Measurements from ENCODE around the gene PNMA8A. TPM values are rescaled to one million over a fixed set of nuclear protein-coding genes. Genes with fewer than 3 reads are reported as not detected.

The PNMA8A gene
- total RNA-seq, 4 donors from 2014 or later = 0.20 to 0.68 (median 0.64) TPM; not detected in 1

- in situ Hi-C loops (cut with MboI; ENCODE audit: low pct_ligation_motif_present in 1 of 4, low pct_unique_long_range_greater_than_20kb in 1 of 4, low sequenced_read_pairs in 3 of 4) (no loop called here), intact Hi-C loops (cut with DNase I; ENCODE audit: low total_unique reads) (no loop called here)
- H3K4me3 ChIP-seq = no peak overlapping the region
- no peak for DNase-seq
- no peak overlapping the region for H3K27ac ChIP-seq
- WGBS, 2 donors (ENCODE audit: low coverage in 1 of 2) = 54 to 65% methylated on average over 3 of the region's 3 CpGs
- peaks cover 0 to 8% (median 0%) of the 10 kb centered on the region in 4 donors for H3K4me1 ChIP-seq
- H3K36me3 ChIP-seq = no peaks in the 10 kb centered on the region
- H3K27me3 ChIP-seq = peaks cover 12% of the 10 kb centered on the region
- H3K9me3 ChIP-seq = no peaks in the 10 kb centered on the region
- no peak for TF ChIP-seq EP300 (IDR thresholded peaks at IDR 0.05; ENCODE audit: low read depth)
- no peak for TF ChIP-seq CTCF (IDR thresholded peaks at IDR 0.05)
- no peak for TF ChIP-seq POLR2A (IDR thresholded peaks at IDR 0.05)
- TF ChIP-seq POLR2AphosphoS5 (IDR thresholded peaks at IDR 0.05) = no peak
These were observed 17.1 kb downstream of the PNMA8A start for GRCh38 chr19:46454244-46454643.

DNA sequence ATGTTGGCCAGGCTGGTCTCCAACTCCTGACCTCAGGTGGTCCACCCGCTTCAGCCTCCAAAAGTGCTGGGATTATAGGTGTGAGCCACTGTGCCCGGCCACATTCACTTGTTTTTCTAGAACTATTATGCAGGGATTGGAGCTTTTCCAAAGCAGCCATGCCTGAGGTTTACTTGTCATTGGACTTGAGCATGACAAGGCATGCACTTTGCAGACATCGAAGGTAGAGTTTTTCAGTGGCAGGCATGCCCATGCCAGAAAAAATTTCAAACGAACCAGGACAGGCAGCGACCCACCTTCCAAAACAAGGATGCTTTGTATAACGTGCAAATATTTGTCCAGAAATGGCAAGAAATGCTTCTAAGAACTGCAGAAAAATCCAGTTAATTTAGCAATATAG, 17.7 kb downstream of the PNMA8A start:
- DNase-seq = no peak
- Histone ChIP-seq H3K36me3 (no peaks in the 10 kb centered on the region), H3K4me3 (no peak overlapping the region), H3K9me3 (no peaks in the 10 kb centered on the region), H3K27ac (no peak overlapping the region), H3K27me3 (peaks cover 12% of the 10 kb centered on the region), H3K4me1 (peaks cover 0 to 8% (median 0%) of the 10 kb centered on the region in 4 donors)
- intact Hi-C loops (cut with DNase I; ENCODE audit: low total_unique reads) (no loop called here), in situ Hi-C loops (cut with MboI; ENCODE audit: low pct_ligation_motif_present in 1 of 4, low pct_unique_long_range_greater_than_20kb in 1 of 4, low sequenced_read_pairs in 3 of 4) (no loop called here)
- 64 to 70% methylated on average over 4 to 6 of the region's 6 CpGs for WGBS, 2 donors (ENCODE audit: low coverage in 1 of 2)
- no peak for TF ChIP-seq POLR2AphosphoS5 (IDR thresholded peaks at IDR 0.05)
- no peak for TF ChIP-seq POLR2A (IDR thresholded peaks at IDR 0.05)
- no peak for TF ChIP-seq EP300 (IDR thresholded peaks at IDR 0.05; ENCODE audit: low read depth)

DNA sequence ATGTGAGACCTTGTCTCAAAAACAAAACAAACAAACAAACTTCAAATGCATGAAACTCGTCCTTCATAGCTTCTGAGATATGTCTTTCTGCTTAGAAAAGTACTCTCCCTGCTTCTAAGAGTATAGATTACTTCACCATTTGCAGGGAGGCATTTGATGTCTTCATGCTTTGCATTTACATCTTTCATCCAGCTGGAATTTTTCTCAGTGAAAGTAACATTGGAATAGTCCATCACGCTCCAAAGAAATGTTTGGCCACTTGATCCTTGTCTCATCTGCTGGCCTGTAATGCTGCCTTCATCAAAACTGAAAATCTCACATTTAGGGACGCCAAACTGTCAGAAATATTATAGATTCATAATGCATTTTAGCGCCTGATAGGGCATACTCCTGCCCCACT, 19.2 kb downstream of the PNMA8A start:
- no peak for TF ChIP-seq POLR2A (IDR thresholded peaks at IDR 0.05)
- TF ChIP-seq CTCF (IDR thresholded peaks at IDR 0.05) = no peak
- TF ChIP-seq POLR2AphosphoS5 (IDR thresholded peaks at IDR 0.05) = no peak
- in situ Hi-C loops (cut with MboI; ENCODE audit: low pct_ligation_motif_present in 1 of 4, low pct_unique_long_range_greater_than_20kb in 1 of 4, low sequenced_read_pairs in 3 of 4) (no loop called here), intact Hi-C loops (cut with DNase I; ENCODE audit: low total_unique reads) (no loop called here)
- Histone ChIP-seq H3K9me3 (no peaks in the 10 kb centered on the region), H3K27me3 (peaks cover 10% of the 10 kb centered on the region), H3K4me1 (peaks cover 0 to 8% (median 0%) of the 10 kb centered on the region in 4 donors), H3K27ac (no peak overlapping the region), H3K36me3 (no peaks in the 10 kb centered on the region), H3K4me3 (no peak overlapping the region)
- 20 to 47% methylated on average over 3 to 4 of the region's 4 CpGs for WGBS, 2 donors (ENCODE audit: low coverage in 1 of 2)
- no peak for DNase-seq

GRCh38 chr19:46451352-46451751, 20.0 kb downstream of the PNMA8A start:
- no peak overlapping the region for H3K27ac ChIP-seq
- intact Hi-C loops (cut with DNase I; ENCODE audit: low total_unique reads) (no loop called here), in situ Hi-C loops (cut with MboI; ENCODE audit: low pct_ligation_motif_present in 1 of 4, low pct_unique_long_range_greater_than_20kb in 1 of 4, low sequenced_read_pairs in 3 of 4) (no loop called here)
- peaks cover 9% of the 10 kb centered on the region for H3K27me3 ChIP-seq
- DNase-seq = no peak
- no peak overlapping the region for H3K4me3 ChIP-seq
- WGBS, 2 donors (ENCODE audit: low coverage in 1 of 2) = 70 to 84% methylated on average over 2 to 6 of the region's 6 CpGs
- no peaks in the 10 kb centered on the region for H3K9me3 ChIP-seq
- H3K36me3 ChIP-seq = no peaks in the 10 kb centered on the region
- peaks cover 0 to 4% (median 0%) of the 10 kb centered on the region in 4 donors for H3K4me1 ChIP-seq
- TF ChIP-seq EP300 (IDR thresholded peaks at IDR 0.05; ENCODE audit: low read depth) (no peak), CTCF (IDR thresholded peaks at IDR 0.05) (no peak), POLR2A (IDR thresholded peaks at IDR 0.05) (no peak), POLR2AphosphoS5 (IDR thresholded peaks at IDR 0.05) (no peak)

DNA sequence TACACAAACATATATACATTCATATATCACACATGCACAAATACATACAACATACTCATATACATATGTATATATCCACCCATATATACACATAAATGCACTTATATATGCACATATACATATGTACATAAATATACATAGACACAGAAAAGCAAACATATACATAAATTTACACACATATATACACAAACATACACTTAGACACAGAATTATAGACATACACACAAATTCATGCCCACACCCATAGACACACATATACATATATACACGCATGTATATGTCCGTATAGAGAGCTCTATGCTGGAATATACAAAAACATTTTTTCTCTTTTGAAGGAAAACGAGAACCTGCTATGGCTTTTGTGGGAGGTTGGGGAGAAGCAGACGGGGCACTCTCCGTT, 20.6 kb downstream of the PNMA8A start:
- DNase-seq = no peak
- H3K9me3 ChIP-seq = no peaks in the 10 kb centered on the region
- H3K27me3 ChIP-seq = peaks cover 9% of the 10 kb centered on the region
- no peak overlapping the region for H3K4me3 ChIP-seq
- no peak overlapping the region for H3K27ac ChIP-seq
- no peak for TF ChIP-seq EP300 (IDR thresholded peaks at IDR 0.05; ENCODE audit: low read depth)
- TF ChIP-seq POLR2AphosphoS5 (IDR thresholded peaks at IDR 0.05) = no peak
- TF ChIP-seq POLR2A (IDR thresholded peaks at IDR 0.05) = no peak
- TF ChIP-seq CTCF (IDR thresholded peaks at IDR 0.05) = no peak
- H3K36me3 ChIP-seq = no peaks in the 10 kb centered on the region
- H3K4me1 ChIP-seq = no peaks in the 10 kb centered on the region
- intact Hi-C loops (cut with DNase I; ENCODE audit: low total_unique reads) = no loop called here
- in situ Hi-C loops (cut with MboI; ENCODE audit: low pct_ligation_motif_present in 1 of 4, low pct_unique_long_range_greater_than_20kb in 1 of 4, low sequenced_read_pairs in 3 of 4) = no loop called here
- WGBS, 2 donors (ENCODE audit: low coverage in 1 of 2) = 82 to 85% methylated on average over 5 of the region's 5 CpGs

Measured in transverse colon (tissue), 4 donors.